PC-9 (cell line): ENCODE results near the gene BGLAP. TPM values are rescaled to one million over a fixed set of nuclear protein-coding genes. Genes with fewer than 3 reads are reported as not detected.
"Not testable (repeated sequence)": the region's sequence is repeated elsewhere in the genome, so short reads cannot be mapped to it uniquely, and the experiment has no call there.

Experiments
- BruUV-seq: library from RNA; stranded (reverse); fragments of 400-500 nt; replicated peaks from 2 replicates; lab custom pipeline; 2021; lab: Mats Ljungman, UMichigan
- CTCF ChIA-PET: fragments of 300-600 bp; sonication (Branson Sonifier 250); formaldehyde crosslinking; loops from one replicate; lab custom pipeline; 2022; ENCODE audit warnings: antibody characterized with exemption; lab: Charles Lee
- POLR2A ChIA-PET: fragments of 300-600 bp; sonication (Branson Sonifier 250); formaldehyde crosslinking; loops from one replicate; lab custom pipeline; 2022; ENCODE audit warnings: antibody characterized with exemption; ENCODE audit not compliant: unreplicated experiment; lab: Charles Lee
- DNase-seq, 2 experiments: peaks; one replicate each; pipeline versions ENCODE4 v3.0.0 to v3.0.0-alpha.2; 2015 to 2022; ENCODE audit warnings: mixed read lengths in 1 of 2
- H2AFZ ChIP-seq: fragments of 200-600 bp; sonication (generic); 2 replicates; pipeline ENCODE4 v1.8.1; 2017; ENCODE audit warnings: antibody characterized with exemption
- H3F3A ChIP-seq: fragments of 200-600 bp; sonication (generic); 2 replicates; pipeline ENCODE4 v1.8.1; 2017; ENCODE audit warnings: antibody characterized with exemption, mild to moderate bottlenecking, low read depth; ENCODE audit not compliant: insufficient read depth
- H3K27ac ChIP-seq: fragments of 200-600 bp; sonication (generic); 2 replicates; pipeline ENCODE4 v1.6.1; 2016; ENCODE audit warnings: mixed run types
- H3K27me3 ChIP-seq: fragments of 200-600 bp; sonication (generic); 2 replicates; pipeline ENCODE4 v1.6.1; 2016; ENCODE audit warnings: low read depth, mixed run types; ENCODE audit not compliant: insufficient read depth
- H3K36me3 ChIP-seq: fragments of 200-600 bp; sonication (generic); 2 replicates; pipeline ENCODE4 v1.6.1; 2016; ENCODE audit warnings: low read depth, mixed run types
- H3K4me1 ChIP-seq: fragments of 200-600 bp; sonication (generic); replicated peaks from 2 replicates; pipeline ENCODE4 v1.6.1; 2016; ENCODE audit warnings: mixed run types; ENCODE audit not compliant: insufficient read depth
- H3K4me2 ChIP-seq: fragments of 200-600 bp; sonication (generic); 2 replicates; pipeline ENCODE4 v1.6.1; 2017; ENCODE audit warnings: mixed run types
- H3K4me3 ChIP-seq: fragments of 200-600 bp; sonication (generic); 2 replicates; pipeline ENCODE4 v1.6.1; 2016; ENCODE audit warnings: mixed run types
- H3K79me2 ChIP-seq: fragments of 200-600 bp; sonication (generic); 2 replicates; pipeline ENCODE4 v1.6.1; 2017; ENCODE audit warnings: low read depth, mixed run types
- H3K9me2 ChIP-seq: fragments of 200-600 bp; sonication (generic); 2 replicates; pipeline ENCODE4 v1.8.1; 2017; ENCODE audit warnings: mild to moderate bottlenecking; ENCODE audit not compliant: insufficient read depth
- H3K9me3 ChIP-seq: fragments of 200-600 bp; sonication (generic); 2 replicates; pipeline ENCODE4 v1.8.1; 2016; ENCODE audit warnings: low read depth; ENCODE audit not compliant: insufficient read depth
- H4K20me1 ChIP-seq: fragments of 200-600 bp; sonication (generic); 2 replicates; pipeline ENCODE4 v1.8.1; 2017; ENCODE audit not compliant: insufficient read depth
- CTCF ChIP-seq: fragments of 200-600 bp; sonication (generic); conservative IDR thresholded peaks from 2 replicates; pipeline ENCODE4 v1.6.1; 2017; ENCODE audit warnings: mixed run types, antibody characterized with exemption, mild to moderate bottlenecking, moderate library complexity
- EZH2 ChIP-seq: fragments of 200-600 bp; sonication (generic); IDR thresholded peaks from 2 replicates; pipeline ENCODE4 v1.8.0; 2017; ENCODE audit warnings: antibody characterized with exemption, low read depth
- intact Hi-C: fragments of 100-400 bp; cut with micrococcal nuclease; formaldehyde crosslinking; loops from one replicate; pipeline ENCODE4 v1.10.0; 2022; ENCODE audit not compliant: unreplicated experiment
- total RNA-seq: library from RNA; stranded (reverse); gene quantifications from 2 replicates; pipeline ENCODE4 v1.2.3, GENCODE V29; 2021

BGLAP gene
- total RNA-seq, 1 experiment from 2014 or later, result 2.6 TPM

- Histone ChIP-seq H3K4me3 (peak within 1 kb of the TSS; percentile 67), H3K9me2 (no peaks in the 10 kb centered on the region), H3K27me3 (no peaks in the 10 kb centered on the region), H3F3A (peaks cover 26% of the 10 kb centered on the region; the same call in 1 of the 2 replicates), H3K79me2 (peaks cover 19% of the 10 kb centered on the region), H3K27ac (peak within 1 kb of the TSS; percentile 82), H3K9me3 (no peaks in the 10 kb centered on the region), H4K20me1 (no peaks in the 10 kb centered on the region), H2AFZ (peak within 1 kb of the TSS; percentile 83), H3K4me1 (peaks cover 22% of the 10 kb centered on the region), H3K4me2 (peak within 1 kb of the TSS; percentile 100), H3K36me3 (no peaks in the 10 kb centered on the region)
- intact Hi-C loops, result loop anchor here (10.0 kb wide), 1 partner anchor 278 kb away; the partner anchor contains the start of gene KHDC4
- ChIA-PET CTCF (interaction anchor here (0.6 to 0.7 kb wide), 3 partner anchors 66 to 244 kb away, joined by 4 to 5 read pairs (median 5); no protein-coding TSS in a partner anchor), POLR2A (interaction anchor here (0.6 to 1.2 kb wide), 9 partner anchors 19 to 897 kb away, joined by 3 to 17 read pairs (median 4); partner anchors contain the start of genes SLC25A44 and SMG5)
- TSS peak; percentile 64 for BruUV-seq
- DNase-seq, result peak; percentile 90 to 95
- TF ChIP-seq EZH2, result no peak
- no peak for TF ChIP-seq CTCF
These were observed 28.9 kb upstream of the BGLAP start, which contains the start of gene PMF1 for GRCh38 chr1:156212833-156213643. PMF1 (plus strand) TSS chr1:156213007; CDS start chr1:156213016, 9 bp downstream.

GRCh38 chr1:156213644-156213966 is 28.4 kb upstream of the BGLAP start:
- Histone ChIP-seq H4K20me1 (no peaks in the 10 kb centered on the region), H3K36me3 (no peaks in the 10 kb centered on the region), H3K4me2 (peak overlapping the region; percentile 100), H3K9me3 (no peaks in the 10 kb centered on the region), H3K27me3 (no peaks in the 10 kb centered on the region), H3K4me1 (peaks cover 23% of the 10 kb centered on the region), H3F3A (peaks cover 26% of the 10 kb centered on the region; the same call in 1 of the 2 replicates), H3K27ac (peak overlapping the region; percentile 82), H2AFZ (peak overlapping the region; percentile 83), H3K79me2 (peaks cover 19% of the 10 kb centered on the region), H3K9me2 (no peaks in the 10 kb centered on the region), H3K4me3 (peak overlapping the region; percentile 67)
- CTCF ChIA-PET, result interaction anchor here (0.7 kb wide), 1 partner anchor 123 kb away, joined by 6 read pairs; no protein-coding TSS in a partner anchor
- no peak for TF ChIP-seq EZH2
- POLR2A ChIA-PET, result interaction anchor here (0.6 to 1.2 kb wide), 3 partner anchors 19 to 87 kb away, joined by 7 to 17 read pairs (median 15); partner anchors contain the start of gene SLC25A44
- DNase-seq, result no peak
- intact Hi-C loops, result loop anchor here (10.0 kb wide), 1 partner anchor 279 kb away; the partner anchor contains the start of gene KHDC4
- BruUV-seq, result no TSS peak

GRCh38 chr1:156214024-156214748 is 27.8 kb upstream of the BGLAP start:
- intact Hi-C loops, result loop anchor here (10.0 kb wide), 1 partner anchor 279 kb away; the partner anchor contains the start of gene KHDC4
- H3K4me3 ChIP-seq, result peak overlapping the region; percentile 67
- H3K27ac ChIP-seq, result peak overlapping the region; percentile 82; the same call in 1 of the 2 replicates
- H3K9me2 ChIP-seq, result no peaks in the 10 kb centered on the region
- no peak overlapping the region for H2AFZ ChIP-seq
- H3K79me2 ChIP-seq, result peaks cover 19% of the 10 kb centered on the region
- no TSS peak for BruUV-seq
- H4K20me1 ChIP-seq, result no peaks in the 10 kb centered on the region
- H3F3A ChIP-seq, result peaks cover 26% of the 10 kb centered on the region; the same call in 1 of the 2 replicates
- ChIA-PET CTCF (interaction anchor here (0.7 kb wide), 1 partner anchor 124 kb away, joined by 6 read pairs; no protein-coding TSS in a partner anchor), POLR2A (interaction anchor here (0.6 kb wide), 1 partner anchor 9 kb away, joined by 7 read pairs; no protein-coding TSS in a partner anchor)
- TF ChIP-seq EZH2 (no peak), CTCF (no peak)
- no peaks in the 10 kb centered on the region for H3K9me3 ChIP-seq
- no peaks in the 10 kb centered on the region for H3K36me3 ChIP-seq
- no peaks in the 10 kb centered on the region for H3K27me3 ChIP-seq
- peak overlapping the region; percentile 100 for H3K4me2 ChIP-seq
- peak; percentile 26 to 78 for DNase-seq
- peaks cover 23% of the 10 kb centered on the region for H3K4me1 ChIP-seq

- H3K4me2 ChIP-seq, DNase-seq, BruUV-seq, H3K9me2 ChIP-seq, H4K20me1 ChIP-seq, H3K27me3 ChIP-seq, POLR2A ChIA-PET, H3K36me3 ChIP-seq, H3K9me3 ChIP-seq, H2AFZ ChIP-seq, H3K4me3 ChIP-seq, H3K27ac ChIP-seq, CTCF ChIA-PET: not testable (repeated sequence)
- intact Hi-C loops, result loop anchor here (10.0 kb wide), 1 partner anchor 282 kb away; the partner anchor contains the start of gene KHDC4
- Histone ChIP-seq H3K4me1 (peaks cover 23% of the 10 kb centered on the region), H3K79me2 (peaks cover 24% of the 10 kb centered on the region), H3F3A (peaks cover 23% of the 10 kb centered on the region; the same call in 1 of the 2 replicates)
These were observed 25.5 kb upstream of the BGLAP start for GRCh38 chr1:156216361-156217086.
